ENCODE results near the gene CS. TPM values are rescaled to one million over a fixed set of nuclear protein-coding genes. Genes with fewer than 3 reads are reported as not detected.

Gene CS
- total and polyA plus RNA-seq, 9 donors = 48.9 to 237 (median 137) TPM

GRCh38 chr12:56224102-56224701 is 75.9 kb downstream of the CS start, which contains the start of gene NABP2:
NABP2 (plus strand) TSS chr12:56224342; CDS start chr12:56224857, 515 bp downstream.
- H3K27me3 ChIP-seq = no peaks in the 10 kb centered on the region
- intact Hi-C loops (cut with DNase I) = loop anchor here (2.0 to 10.0 kb wide), 3 partner anchors 67 to 105 kb away; partner anchors contain the start of genes ESYT1 (in 2 of the 4), MYL6 (in 1 of the 4) and ZC3H10 (in 1 of the 4)
- no peaks in the 10 kb centered on the region for H3K9me3 ChIP-seq
- DNase-seq = peak; percentile 97 to 99 (median 98)
- 0 to 1% (median 0%) methylated on average over 31 to 41 of the region's 41 CpGs for WGBS, 3 donors
- peak within 1 kb of the TSS; percentile 68 for H3K4me3 ChIP-seq
- peak within 1 kb of the TSS; percentile 73 to 75 for H3K27ac ChIP-seq
- no peaks in the 10 kb centered on the region for H3K36me3 ChIP-seq
- H3K4me1 ChIP-seq (ENCODE audit: insufficient read depth) = peaks cover 5% of the 10 kb centered on the region
- peak; percentile 54 for TF ChIP-seq EP300 (IDR thresholded peaks at IDR 0.05)
- TF ChIP-seq CTCF (IDR thresholded peaks at IDR 0.05) = peak; percentile 84 to 98 (median 98)
- peak; percentile 36 for TF ChIP-seq POLR2A (IDR thresholded peaks at IDR 0.05)

- no peak for TF ChIP-seq CTCF (IDR thresholded peaks at IDR 0.05)
- no peak for TF ChIP-seq POLR2A (IDR thresholded peaks at IDR 0.05)
- TF ChIP-seq EP300 (IDR thresholded peaks at IDR 0.05) = no peak
- DNase-seq = no peak
- WGBS, 3 donors = 19 to 25% (median 24%) methylated on average over 15 of the region's 15 CpGs
- intact Hi-C loops (cut with DNase I) = loop anchor here (2.0 to 10.0 kb wide), 3 partner anchors 66 to 105 kb away; partner anchors contain the start of genes ESYT1 (in 2 of the 4), MYL6 (in 1 of the 4) and ZC3H10 (in 1 of the 4)
- no peaks in the 10 kb centered on the region for H3K36me3 ChIP-seq
- H3K9me3 ChIP-seq = no peaks in the 10 kb centered on the region
- peak overlapping the region; percentile 19 for H3K4me3 ChIP-seq
- H3K27ac ChIP-seq = peak overlapping the region in 1 of 2 donors; percentile 52
- peaks cover 5% of the 10 kb centered on the region for H3K4me1 ChIP-seq (ENCODE audit: insufficient read depth)
- H3K27me3 ChIP-seq = no peaks in the 10 kb centered on the region
Measured at GRCh38 chr12:56223571-56224101, 76.5 kb downstream of the CS start.

GRCh38 chr12:56222531-56222895 is 77.6 kb downstream of the CS start:
- intact Hi-C loops (cut with DNase I) = loop anchor here in 3 of 4 donors (5.0 to 10.0 kb wide), 2 partner anchors 65 to 98 kb away; partner anchors contain the start of genes ESYT1 (in 2 of the 3) and MYL6 (in 1 of the 3)

More at GRCh38 chr12:56222531-56222895, 77.6 kb downstream of the CS start:
- TF ChIP-seq EP300 (IDR thresholded peaks at IDR 0.05) (no peak), POLR2A (IDR thresholded peaks at IDR 0.05) (no peak), CTCF (IDR thresholded peaks at IDR 0.05) (no peak)
- Histone ChIP-seq H3K27ac (peak overlapping the region; percentile 92 to 95), H3K4me1 (ENCODE audit: insufficient read depth) (peaks cover 5% of the 10 kb centered on the region), H3K9me3 (no peaks in the 10 kb centered on the region), H3K27me3 (no peaks in the 10 kb centered on the region), H3K36me3 (no peaks in the 10 kb centered on the region), H3K4me3 (peak overlapping the region; percentile 76)
- 6 to 12% (median 12%) methylated on average over 4 of the region's 4 CpGs for WGBS, 3 donors
- no peak for DNase-seq
